HG03469 (cell line): ENCODE results near the gene ATP6V1A.
A peak's percentile ranks its signal among the peaks of the same experiment; 100 is the strongest.

ENCODE experiments used
- ATAC-seq: cut with Tn5 transposase; IDR thresholded peaks from one replicate; pipeline ENCODE4 v1.9.1; 2021; ENCODE audit warnings: mild to moderate bottlenecking, moderate library complexity, moderate number of reproducible peaks; ENCODE audit not compliant: unreplicated experiment

The ATP6V1A gene

DNA sequence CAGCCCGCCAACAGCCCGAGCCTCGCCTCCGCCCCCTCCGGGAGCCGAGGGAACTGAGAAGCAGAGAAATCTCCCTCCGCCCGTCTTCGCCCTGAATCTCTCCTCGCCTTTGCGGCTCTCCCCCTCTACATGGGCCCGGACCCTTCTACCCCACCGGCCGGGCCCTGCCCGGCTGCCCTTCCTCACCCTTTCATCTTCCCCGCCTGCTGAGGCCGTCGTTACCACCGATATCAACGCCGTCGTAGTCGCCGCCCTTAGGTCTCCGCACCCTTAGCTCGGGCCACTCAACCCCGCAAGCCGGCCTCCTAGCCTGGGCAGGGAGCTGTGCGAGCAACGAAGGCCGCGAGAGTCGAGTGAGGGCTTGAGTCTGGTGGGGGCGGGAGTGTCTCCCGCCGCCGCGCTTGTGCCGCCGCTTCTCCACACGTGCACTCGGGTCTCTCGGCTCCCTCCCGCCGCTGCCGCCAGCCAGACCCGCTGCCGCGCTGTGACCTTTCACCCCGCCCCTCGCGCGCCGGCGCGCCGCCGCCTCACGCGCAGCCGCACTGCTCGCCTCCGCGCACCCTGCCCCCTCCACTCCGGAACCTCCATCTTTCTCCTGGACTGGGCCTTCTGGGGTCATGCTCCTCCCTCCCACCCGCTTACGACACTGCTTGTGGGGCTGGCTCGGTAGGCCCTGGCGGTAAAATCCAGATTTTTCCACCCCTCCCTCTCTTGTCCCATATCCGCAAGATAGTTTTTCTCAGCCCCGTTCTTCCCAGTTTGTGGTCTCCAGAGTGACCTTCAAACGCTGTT, 883 bp upstream of the ATP6V1A start, which contains the start of gene NAA50:
TSS of gene NAA50 (minus strand) at position 494 of the 792 bp plus-strand sequence. CDS start at position 194, 300 bp downstream.
- ATAC-seq, result peak; percentile 27

DNA sequence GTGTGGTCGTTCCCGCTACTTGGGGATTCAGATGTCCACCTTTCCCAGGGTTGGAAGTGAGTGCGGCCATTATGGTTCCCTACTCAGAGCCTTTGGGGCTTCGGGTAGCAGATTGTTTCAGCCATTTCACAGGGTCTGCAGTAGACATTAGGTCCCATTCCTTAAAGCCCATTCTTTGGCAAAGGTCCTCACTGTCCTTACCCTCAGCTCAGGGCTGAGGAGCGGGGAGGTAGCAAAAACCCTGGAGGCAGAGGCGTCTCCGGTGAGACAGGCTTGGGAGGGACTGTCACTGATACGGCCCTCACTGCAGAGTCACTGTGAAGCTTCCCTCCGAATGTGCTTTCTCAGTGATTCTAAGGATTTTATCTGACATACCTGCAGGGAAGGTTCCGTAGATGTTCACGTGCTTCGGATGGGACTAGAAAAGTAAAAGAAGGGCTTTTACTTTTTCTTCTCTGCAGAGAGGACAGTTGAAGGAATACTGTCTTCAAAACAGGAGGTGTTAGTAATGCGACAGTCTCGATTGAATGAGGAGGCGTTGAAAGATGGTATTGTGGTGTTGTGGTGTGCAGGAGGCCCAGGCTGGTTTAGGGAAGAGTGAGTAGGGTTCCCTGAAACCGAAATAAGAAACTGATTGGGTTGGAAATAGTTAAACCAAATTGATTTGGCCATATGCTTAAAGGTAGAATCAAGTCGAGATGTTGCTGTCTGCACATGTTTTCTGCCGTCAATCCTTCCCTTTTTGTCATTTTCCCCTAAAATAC, 630 bp downstream of the ATP6V1A start:
- ATAC-seq, result no peak

DNA sequence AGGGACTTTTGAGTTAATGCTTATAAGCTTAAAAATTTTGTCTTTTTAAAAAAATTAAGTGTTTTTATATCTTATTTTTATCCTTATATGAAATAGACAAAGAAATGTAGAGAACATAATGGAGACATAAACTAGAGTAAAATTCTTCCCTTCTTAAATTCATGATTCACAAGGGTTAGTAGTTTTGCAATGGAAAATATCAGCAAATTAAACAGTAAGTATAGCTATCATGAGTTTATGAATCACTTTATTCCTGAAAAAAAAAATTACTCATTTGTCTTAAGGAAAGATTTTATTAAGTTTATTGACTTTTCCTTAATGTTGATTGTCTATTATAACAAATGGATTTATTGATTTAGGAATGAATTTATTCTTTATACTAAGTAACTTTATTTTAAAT, 4.3 kb downstream of the ATP6V1A start:
- ATAC-seq, result no peak

DNA sequence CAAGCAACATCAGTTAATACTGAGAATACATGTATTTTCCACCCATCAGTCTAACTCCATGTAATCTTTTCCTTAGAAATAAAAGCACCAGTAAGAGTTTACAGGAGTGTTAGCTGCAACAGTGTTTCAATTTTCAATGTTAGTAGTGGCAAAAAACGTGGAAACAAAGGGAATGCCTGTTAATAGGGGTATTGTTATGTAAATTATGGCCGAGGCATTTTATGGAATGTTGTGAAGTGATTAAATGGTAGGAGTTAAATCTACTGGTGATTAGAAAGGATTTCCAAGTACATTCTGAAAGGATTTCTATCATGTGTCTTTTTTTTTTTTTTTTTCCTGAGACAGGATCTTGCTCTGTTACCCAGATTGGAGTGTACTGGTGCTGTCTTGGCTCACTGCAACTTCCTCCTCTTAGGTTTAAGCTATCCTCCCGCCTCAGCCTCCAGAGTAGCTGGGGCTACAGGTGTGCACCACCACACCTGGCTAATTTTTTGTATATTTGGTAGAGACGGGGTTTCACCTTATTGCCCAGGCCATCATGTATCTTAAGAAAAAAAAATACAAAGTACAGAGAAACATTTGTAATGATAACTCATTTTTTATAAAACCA, 6.6 kb downstream of the ATP6V1A start:
- ATAC-seq, result no peak

DNA sequence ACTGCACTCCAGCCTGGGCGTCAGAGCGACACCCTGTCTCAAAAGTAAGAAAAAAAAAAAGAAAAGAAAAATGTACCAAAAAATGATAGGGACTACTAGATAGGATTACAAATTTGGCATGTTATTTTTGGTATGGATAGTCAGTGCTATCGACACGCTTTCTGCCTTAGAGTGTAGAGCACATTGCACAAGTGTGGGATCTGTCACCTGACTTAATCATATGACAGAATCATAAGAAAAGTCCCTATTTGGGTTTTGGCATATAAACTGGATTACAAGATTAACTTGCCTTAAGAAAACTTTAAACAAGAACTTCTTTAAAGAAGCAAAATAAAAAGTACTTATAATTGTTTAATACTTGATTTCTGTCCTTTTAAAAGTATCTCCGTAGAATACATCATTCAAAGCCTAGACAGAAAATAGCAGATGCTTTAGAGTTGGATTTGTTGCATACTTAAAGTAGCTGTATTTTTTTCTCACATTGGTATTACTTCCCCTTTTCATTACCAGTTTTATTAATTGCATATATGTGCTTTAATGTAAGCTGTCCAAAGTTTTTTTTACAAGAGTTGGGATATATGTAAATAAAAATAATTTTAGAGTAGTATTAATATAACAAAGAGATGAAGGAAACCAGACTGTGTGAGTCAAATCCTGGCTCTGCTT, 7.8 kb downstream of the ATP6V1A start:
- ATAC-seq, result peak; percentile 41

DNA sequence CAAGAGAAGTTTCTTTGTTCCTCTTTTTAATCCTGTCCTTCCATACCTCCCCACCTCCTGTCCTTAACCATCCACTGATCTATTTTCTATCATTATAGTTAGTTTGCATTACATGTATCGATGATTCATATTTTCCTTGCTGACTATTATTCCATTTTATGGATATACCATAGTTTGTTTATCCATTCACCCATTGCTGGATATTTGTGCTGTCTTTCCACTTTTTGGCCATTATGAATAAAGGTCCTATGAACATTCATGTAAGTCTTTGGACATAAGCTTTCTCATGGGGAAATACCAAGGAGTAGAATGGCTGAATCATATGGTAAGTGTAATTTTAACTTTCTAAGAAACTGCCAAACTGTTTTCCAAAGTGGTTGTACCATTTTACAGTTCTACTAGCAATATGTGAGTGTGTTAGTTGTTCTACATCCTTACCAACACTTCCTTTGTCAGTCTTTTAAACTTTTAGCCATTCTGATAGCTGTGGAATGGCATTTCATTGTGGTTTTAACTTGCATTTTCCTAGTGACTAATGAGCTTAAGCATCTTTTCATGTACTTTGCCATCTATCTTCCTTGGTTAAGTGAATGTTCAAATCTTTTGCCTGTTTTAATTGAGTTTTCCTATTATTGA, 11.7 kb downstream of the ATP6V1A start:
- ATAC-seq, result no peak

DNA sequence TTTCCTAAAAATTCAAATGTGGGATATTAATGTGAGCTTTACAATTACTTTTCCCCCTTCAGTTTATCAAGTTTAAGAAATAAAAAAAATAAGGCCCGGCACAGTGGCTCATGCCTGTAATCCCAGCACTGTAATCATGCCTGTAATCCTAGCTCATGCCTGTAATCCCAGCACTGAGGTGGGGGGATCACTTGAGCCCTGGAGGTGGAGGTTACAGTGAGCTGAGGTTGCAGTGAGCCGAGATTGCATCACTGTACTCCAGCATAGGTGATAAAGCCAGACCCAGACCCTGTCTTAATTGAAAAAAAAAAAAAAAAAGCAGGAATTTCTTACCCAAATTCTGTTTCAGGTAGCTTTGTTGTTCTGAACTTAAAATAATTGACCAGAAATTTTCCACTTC, 17.9 kb downstream of the ATP6V1A start:
- ATAC-seq, result no peak

DNA sequence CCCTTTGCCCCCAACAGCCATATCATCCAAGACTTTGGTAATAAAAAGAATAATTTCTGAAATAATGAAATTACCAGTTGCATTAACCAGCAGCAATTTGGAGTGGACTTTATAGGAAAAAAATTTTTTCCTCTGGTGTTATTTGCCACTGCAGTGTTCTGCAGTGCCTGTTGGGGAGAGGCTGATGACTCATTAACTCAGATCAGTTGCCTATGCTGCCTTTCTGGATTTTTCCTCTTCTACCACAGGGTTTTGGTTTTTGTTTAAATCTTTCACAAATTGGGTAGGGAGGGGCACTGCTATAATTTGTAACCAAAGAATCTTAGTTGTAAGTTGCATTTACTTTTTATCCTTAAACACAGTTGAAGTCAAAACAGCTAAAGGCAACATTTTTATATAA, 22.7 kb downstream of the ATP6V1A start:
- no peak for ATAC-seq

DNA sequence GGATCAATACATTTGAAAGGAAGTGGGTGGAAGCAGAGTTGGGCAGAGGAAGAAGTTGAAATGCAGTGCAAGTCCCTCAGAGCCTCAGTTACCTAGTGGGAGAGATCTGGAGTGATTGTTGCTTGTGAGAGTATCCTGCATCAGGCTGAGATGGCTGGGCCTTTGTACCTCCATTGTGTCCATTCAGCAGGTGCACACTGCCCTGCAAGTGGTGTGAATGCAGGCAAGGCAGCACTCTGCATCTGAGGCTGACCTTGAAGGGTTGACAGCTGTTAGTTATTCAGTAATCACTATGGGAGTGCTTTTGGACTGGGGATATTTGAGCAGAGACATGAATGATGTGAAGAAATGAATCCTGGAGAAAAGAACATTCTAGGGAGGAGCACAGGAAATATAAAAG, 25.2 kb downstream of the ATP6V1A start:
- ATAC-seq, result no peak

DNA sequence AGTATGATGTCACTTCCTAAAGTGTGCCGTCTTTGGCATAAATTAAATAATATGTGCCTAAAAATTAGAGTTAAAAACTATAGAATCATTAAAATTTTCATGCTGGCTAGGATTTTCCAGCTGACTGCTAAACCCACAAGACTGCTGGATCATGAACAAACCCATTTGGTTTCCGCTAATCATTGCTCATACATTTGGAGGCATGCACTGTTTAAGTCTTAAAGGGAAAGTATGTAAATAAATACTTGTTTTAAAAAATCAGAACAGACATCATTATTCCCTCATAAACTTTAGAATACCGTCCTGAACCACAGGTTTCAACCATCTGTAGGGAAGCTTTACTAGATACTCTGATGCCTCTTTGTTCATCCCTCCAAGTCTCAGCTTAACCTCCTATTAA, 26.5 kb downstream of the ATP6V1A start:
- ATAC-seq, result no peak

DNA sequence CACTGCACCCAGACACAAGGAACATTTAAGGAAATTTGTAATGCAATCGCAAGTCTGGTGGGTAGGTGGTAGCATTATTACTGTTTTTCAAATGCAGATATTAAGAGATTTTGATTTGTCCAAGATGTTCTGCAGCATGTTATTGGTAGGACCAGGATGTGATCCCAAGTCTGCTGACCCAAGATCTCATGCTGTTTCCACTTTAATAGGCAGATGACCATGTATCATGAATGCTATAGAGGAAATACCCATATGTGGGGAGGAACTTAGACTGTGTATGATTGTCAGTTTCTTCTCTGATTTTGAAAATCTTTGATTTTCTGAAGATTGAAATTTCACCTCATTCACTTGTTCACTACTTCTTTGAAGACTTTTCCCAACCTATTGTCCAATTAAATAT, 28.7 kb downstream of the ATP6V1A start:
- no peak for ATAC-seq

DNA sequence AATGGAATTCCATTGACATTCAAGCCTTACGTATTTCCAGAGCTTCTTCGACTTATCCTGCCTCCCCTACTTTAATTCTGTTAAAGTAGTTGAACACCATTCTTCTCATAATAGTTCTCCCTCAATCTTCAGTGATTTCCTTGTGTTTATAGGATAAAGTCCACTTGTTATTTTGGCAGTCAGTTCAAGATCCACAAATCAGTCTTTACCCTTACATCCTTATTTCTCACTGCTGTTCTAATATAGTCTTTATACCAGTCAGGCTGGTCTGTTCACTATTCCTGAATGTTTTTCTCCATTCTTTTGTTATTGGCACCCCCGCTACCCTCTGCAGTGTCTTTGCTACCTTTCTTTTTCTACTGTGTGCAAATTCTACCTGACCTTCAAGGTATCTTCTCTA, 29.7 kb downstream of the ATP6V1A start:
- no peak for ATAC-seq

DNA sequence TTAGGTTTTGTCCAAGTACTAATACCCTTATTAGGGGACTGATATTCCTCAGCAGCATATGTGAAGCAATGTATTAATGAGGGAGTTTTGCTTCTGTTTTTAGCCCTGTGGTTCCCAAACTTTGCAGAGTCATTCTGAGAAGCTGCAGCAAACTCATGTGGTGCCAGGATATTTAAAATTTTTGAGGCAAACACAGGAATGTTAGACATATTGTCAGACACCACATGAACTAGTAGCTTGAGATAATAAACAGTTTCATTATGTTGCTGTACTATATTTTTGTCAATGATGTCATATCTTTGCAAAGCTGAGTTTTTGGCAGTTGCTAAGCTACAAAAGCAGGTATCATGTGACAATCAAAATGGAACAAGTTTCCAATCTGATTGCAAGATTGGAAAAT, 36.6 kb downstream of the ATP6V1A start:
- no peak for ATAC-seq

DNA sequence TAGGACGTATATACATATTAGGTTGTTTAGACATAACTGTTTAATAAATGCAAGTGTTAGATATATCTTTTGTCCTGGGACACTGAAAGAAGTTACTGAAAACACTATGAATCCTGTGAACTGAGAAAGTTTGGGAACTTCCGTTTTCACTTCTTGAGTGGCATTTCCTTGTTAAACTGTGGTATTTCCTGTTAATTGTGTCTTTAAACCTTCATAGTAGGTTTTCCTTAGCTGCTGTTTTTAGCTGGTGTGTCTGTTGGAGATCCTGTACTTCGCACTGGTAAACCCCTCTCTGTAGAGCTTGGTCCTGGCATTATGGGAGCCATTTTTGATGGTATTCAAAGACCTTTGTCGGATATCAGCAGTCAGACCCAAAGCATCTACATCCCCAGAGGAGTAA, 37.1 kb downstream of the ATP6V1A start:
- no peak for ATAC-seq

DNA sequence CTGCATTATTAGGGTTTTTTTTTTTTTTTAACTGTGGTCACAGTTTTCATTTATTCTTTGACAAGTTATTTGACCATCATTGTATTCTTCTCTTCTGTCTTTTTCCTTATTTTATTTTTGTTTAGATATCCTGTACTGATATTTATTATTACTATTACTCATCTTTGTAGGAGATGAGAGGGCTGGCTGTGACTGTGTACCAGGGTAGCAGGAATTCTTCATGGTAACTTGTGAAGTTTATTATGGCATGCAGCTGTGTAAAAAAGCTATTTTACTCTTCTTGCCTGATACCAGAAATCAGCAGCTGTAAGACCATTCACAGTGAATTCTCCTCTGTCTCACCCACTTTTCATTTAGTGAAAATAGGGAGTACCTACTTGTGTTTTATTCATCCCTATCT, 44.5 kb downstream of the ATP6V1A start:
- ATAC-seq, result no peak

DNA sequence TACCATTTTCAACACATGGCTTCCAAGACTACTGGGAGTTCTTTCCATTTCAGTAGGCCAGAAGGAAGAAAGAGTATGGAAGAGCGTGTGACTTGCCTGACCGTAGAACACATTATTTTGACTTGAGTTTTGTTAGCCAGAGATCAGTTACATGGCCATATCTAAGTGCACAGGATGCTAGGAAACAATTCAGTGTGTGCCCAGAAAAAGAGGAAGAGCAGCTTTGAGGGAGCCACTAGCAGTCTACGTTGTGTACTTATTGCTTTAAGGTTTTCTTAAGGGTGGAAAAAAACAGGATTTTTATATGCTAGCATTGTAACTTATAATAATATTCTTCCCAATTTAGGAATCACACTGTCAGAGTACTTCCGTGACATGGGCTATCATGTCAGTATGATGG, 47.7 kb downstream of the ATP6V1A start:
- ATAC-seq, result no peak

DNA sequence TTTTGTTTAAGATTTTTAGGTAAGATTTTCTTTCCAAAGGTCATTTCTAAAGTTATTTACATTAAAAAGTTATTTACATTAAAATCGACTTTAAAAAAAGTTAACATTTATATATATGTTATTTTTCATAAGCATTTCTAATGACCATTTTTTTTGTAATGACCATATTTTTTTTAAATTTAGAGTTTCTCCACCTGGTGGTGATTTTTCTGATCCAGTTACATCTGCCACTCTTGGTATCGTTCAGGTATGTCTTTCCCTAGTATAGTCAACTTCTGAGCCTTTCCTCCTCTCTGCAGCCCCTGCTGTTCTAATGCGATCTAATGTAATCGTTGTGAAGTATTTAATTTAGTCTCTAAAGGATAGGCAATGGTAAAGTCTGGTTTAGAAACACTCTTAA, 48.9 kb downstream of the ATP6V1A start:
- no peak for ATAC-seq

DNA sequence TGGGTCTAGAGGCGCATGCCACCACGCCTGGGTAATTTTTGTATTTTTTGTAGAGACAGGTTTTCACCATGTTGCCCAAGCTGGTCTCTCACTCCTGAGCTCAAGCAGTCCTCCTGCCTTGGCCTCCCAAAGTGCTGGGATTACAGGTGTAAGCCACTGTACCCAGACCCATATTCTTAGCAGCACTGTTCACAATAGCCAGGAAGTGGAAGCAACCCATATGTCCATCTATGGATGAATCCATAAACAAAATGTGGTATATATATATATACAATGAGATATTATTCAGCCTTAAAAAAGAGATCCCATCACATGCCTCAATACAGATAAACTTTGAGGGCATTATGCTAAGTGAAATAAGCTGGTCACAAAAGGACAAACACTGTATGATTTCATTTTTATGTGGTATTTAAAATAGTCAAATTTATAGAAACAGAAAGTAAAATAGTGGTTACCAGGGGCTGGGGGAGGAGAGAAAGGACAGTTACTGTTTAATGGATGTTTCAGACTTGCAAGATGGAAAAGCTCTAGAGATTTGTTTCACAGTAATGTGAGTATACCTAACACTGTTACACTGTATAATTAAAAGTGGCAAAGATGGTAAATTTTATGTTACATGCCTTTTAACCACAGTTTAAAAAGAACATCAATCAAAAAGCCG, 56.1 kb downstream of the ATP6V1A start:
- no peak for ATAC-seq

DNA sequence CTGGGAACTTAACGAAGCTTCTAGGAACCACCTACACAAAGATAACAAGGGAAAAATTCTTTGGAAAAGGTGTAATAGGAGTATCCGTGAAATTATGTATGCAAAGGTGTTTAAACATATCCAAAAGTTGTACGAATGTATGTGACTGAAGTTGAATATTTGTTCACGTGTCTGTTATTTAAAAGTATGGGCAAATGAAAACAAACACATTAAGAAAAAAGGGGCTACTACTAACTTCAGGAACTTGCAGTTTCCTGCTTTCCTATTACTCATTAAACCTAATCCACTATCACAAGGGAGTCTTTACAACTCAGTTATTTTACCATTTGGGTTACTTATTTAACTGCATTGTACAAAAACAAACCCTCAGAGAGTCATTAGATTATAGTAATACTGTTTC, 57.8 kb downstream of the ATP6V1A start:
- no peak for ATAC-seq

DNA sequence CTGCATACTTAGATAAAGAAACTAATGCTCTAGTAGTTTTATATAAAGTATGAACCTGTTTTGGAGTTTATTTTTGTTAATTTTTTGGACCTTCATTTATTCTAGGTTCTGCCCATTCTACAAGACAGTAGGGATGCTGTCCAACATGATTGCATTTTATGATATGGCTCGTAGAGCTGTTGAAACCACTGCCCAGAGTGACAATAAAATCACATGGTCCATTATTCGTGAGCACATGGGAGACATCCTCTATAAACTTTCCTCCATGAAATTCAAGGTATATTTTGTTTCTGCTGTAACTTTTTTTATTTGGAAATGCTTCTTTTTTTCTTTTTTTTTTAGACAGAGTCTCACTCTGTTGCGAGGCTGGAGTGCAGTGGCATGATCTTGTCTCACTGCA, 58.4 kb downstream of the ATP6V1A start:
- ATAC-seq, result no peak
